GM19455 (cell line): ENCODE results near the gene C4A.
"Not testable (repeated sequence)": the region's sequence is repeated elsewhere in the genome, so short reads cannot be mapped to it uniquely, and the experiment has no call there.

Experiments
- ATAC-seq: cut with Tn5 transposase; IDR thresholded peaks from one replicate; pipeline ENCODE4 v1.9.1; 2021; ENCODE audit not compliant: unreplicated experiment

Gene C4A

DNA sequence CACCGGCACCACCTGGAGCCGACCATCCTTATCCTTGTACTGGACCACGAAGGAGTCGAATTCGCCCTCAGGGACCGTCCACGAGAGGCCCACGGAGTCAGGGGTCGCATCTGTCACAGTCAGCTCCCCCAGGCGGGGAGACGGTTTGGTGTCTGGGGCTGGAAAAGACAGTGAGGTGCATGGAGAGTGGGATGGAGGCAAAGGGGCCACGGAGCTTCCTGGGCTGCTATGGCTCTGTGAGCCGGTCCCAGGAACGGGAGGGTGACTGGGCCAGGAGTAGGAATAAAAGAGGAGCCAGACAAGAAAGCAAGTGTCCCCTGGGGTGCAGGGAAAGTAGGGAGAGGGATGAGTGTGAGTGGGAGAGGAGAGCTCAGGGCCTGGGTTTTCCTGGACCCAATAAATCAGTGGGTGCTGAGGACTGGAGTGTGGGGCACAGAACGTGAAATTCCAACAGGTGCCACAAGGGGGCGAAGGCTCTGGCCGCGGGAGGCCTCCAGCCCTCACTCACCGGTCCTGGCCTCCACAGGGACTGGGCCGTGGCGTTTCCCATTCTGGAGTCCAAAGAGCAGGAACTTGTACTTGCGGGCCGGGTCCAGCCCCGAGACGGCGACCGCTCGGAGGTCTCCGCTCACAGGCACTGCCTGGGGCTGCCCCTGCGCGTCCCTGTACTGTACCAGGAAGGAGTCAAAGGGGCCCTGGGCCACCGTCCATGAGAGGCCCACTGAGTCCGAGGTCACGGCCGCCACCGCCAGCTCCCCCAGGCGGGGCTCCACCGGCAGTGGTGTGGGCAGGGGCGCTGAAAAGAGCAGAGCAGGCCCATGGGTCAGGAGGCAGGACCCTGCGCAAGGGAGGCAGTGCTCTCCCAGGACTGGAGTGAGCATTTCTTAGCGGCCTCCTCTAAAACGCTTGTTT lies 66.3 kb downstream of the C4A start:
- ATAC-seq, result no peak

DNA sequence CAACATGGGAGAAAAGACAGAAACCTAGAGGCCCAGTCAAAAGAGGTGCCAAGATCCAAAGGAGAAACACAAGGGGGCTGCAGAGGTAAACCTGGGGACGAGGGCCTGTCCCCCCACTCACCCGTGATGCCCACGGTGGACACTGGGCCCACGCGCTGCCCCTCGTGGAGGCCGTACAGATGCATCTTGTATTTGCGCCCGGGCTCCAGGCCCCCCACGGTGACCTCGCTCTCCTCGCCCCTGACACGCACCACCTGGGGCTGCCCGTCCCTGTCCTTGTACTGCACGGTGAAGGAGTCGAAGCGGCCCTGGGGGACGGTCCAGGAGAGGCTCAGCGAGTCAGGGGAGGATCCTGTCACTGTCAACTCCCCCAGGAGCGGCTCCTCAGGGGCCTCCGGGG lies 67.3 kb downstream of the C4A start:
- not testable (repeated sequence) for ATAC-seq

DNA sequence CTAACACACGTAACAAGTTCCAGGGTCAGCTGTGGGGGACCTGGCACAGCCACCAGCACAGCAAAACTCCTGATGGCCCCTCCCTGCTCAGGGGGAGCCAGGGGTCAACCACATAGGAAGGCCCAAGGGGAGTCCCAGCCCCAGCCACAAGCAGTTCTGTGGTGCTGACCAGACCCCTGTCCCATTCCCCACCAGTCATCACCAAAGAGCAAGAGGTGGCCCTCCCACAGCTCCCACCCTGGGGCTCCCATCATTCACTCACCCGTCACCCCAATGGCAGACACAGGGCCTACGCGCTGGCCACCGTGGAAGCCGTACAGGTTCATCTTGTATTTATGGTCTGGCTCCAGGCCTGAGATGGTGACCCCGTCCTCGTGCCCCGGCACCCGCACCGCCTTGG lies 67.9 kb downstream of the C4A start:
- ATAC-seq, result not testable (repeated sequence)

DNA sequence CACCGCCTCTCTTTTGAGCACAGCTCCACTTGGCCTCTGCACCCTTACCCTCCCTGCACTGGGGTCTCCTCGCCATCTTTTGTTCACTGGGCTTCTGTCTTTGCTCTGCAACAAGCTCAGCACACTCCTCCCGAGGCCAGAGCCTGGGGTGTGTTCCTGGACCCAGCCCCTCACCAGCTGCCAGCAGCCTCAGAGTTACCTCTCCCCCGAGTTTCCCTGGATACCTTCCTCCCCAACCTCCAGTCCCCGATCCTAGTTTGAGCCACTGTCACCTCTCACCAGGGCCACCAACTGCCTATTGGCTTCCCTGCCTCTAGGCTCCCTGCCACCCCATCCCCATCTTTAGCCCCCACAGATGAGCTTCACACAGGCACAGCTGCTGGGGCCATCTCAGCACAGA lies 68.7 kb downstream of the C4A start:
- no peak for ATAC-seq
